ENCODE data around the gene CASQ2.

Gene CASQ2

DNA sequence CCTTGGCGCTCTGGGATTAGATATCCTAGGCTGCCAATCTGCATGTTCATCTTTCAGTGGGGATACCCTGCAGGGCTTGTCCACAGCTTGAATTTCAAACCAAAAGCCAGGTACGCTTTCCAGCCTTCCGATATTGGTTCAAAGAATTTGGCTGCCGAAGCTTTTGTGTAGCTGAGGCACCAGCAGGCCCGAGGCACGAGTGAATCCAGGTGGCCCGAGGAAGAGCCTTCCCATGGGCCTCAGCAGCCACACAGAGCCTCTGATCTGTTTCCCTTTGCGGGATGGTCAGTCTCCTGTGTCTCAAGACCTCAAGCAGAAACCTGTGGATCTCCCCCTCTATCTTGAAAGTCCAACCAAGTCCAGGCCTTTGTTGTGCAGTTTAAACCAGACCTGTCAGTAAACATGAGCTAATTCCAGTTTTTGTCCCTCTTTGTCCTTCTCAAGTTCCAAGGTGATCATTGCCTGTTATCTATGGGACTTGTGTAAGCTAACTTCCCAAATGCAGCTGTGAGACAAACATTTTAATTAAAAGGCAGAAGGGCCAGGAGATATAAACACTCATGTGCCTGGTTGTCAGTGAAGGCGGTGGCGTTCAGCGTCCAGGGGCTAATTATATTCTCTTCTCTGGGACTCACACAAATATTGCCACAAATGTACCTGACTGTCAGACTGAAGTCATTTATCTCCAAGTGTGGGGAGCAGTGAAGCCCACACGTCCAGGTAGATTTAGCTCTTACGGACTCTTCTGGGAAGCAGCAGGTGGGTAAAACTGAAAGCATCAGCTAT is 96.1 kb downstream of the CASQ2 start:
- Histone ChIP-seq H3K4me2 (ENCODE audit: low read depth, low read length) (no peak overlapping the region), H3K36me3 (replicated peaks; ENCODE audit: insufficient read depth, low read length) (no peaks in the 10 kb centered on the region), H3K4me1 (ENCODE audit: low read length) (0 out of 2 replicates have a peak, but pooled peaks cover 3% of the 10 kb centered on the region), H3F3A (ENCODE audit: insufficient read depth, low read length) (no peaks in the 10 kb centered on the region), H3K27ac (ENCODE audit: low read length) (no peak overlapping the region), H3K4me3 (ENCODE audit: low read length) (no peak overlapping the region), H3K9me2 (replicated peaks; ENCODE audit: insufficient read depth, low read length) (no peaks in the 10 kb centered on the region), H3K79me2 (ENCODE audit: low read length) (no peaks in the 10 kb centered on the region), H4K20me1 (ENCODE audit: insufficient read depth, low read length) (no peaks in the 10 kb centered on the region), H3K9ac (ENCODE audit: low read length) (no peak overlapping the region), H2AFZ (ENCODE audit: low read length) (no peak overlapping the region), H3K27me3 (replicated peaks; ENCODE audit: insufficient read depth, low read length) (no peaks in the 10 kb centered on the region), H3K9me3 (replicated peaks; ENCODE audit: insufficient read depth, low read length) (no peaks in the 10 kb centered on the region)
- no peak for TF ChIP-seq EZH2 (optimal IDR thresholded peaks at IDR 0.05; ENCODE audit: low read depth, low read length)
- TF ChIP-seq, protein P1, sequence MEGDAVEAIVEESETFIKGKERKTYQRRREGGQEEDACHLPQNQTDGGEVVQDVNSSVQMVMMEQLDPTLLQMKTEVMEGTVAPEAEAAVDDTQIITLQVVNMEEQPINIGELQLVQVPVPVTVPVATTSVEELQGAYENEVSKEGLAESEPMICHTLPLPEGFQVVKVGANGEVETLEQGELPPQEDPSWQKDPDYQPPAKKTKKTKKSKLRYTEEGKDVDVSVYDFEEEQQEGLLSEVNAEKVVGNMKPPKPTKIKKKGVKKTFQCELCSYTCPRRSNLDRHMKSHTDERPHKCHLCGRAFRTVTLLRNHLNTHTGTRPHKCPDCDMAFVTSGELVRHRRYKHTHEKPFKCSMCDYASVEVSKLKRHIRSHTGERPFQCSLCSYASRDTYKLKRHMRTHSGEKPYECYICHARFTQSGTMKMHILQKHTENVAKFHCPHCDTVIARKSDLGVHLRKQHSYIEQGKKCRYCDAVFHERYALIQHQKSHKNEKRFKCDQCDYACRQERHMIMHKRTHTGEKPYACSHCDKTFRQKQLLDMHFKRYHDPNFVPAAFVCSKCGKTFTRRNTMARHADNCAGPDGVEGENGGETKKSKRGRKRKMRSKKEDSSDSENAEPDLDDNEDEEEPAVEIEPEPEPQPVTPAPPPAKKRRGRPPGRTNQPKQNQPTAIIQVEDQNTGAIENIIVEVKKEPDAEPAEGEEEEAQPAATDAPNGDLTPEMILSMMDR (IDR thresholded peaks at IDR 0.05; ENCODE audit: low read length), result no peak
- no peak for TF ChIP-seq EZH2phosphoT487 (IDR thresholded peaks at IDR 0.05; ENCODE audit: low read length)
- no peak for DNase-seq

GRCh38 chr1:115671176-115671934 is 97.2 kb downstream of the CASQ2 start:
- no peak overlapping the region for H3K4me3 ChIP-seq (ENCODE audit: low read length)
- 0 out of 2 replicates have a peak, but pooled peaks cover 3% of the 10 kb centered on the region for H3K4me1 ChIP-seq (ENCODE audit: low read length)
- H3K27me3 ChIP-seq (replicated peaks; ENCODE audit: insufficient read depth, low read length), result no peaks in the 10 kb centered on the region
- H2AFZ ChIP-seq (ENCODE audit: low read length), result no peak overlapping the region
- H3K9ac ChIP-seq (ENCODE audit: low read length), result no peak overlapping the region
- no peak overlapping the region for H3K27ac ChIP-seq (ENCODE audit: low read length)
- no peaks in the 10 kb centered on the region for H3K9me3 ChIP-seq (replicated peaks; ENCODE audit: insufficient read depth, low read length)
- DNase-seq, result no peak
- H3F3A ChIP-seq (ENCODE audit: insufficient read depth, low read length), result no peaks in the 10 kb centered on the region
- H3K9me2 ChIP-seq (replicated peaks; ENCODE audit: insufficient read depth, low read length), result no peaks in the 10 kb centered on the region
- no peaks in the 10 kb centered on the region for H3K36me3 ChIP-seq (replicated peaks; ENCODE audit: insufficient read depth, low read length)
- no peaks in the 10 kb centered on the region for H4K20me1 ChIP-seq (ENCODE audit: insufficient read depth, low read length)
- no peak overlapping the region for H3K4me2 ChIP-seq (ENCODE audit: low read depth, low read length)
- H3K79me2 ChIP-seq (ENCODE audit: low read length), result no peaks in the 10 kb centered on the region
- no peak for TF ChIP-seq EZH2phosphoT487 (IDR thresholded peaks at IDR 0.05; ENCODE audit: low read length)
- no peak for TF ChIP-seq EZH2 (optimal IDR thresholded peaks at IDR 0.05; ENCODE audit: low read depth, low read length)
- TF ChIP-seq, protein P1 (IDR thresholded peaks at IDR 0.05; ENCODE audit: low read length), result no peak

DNA sequence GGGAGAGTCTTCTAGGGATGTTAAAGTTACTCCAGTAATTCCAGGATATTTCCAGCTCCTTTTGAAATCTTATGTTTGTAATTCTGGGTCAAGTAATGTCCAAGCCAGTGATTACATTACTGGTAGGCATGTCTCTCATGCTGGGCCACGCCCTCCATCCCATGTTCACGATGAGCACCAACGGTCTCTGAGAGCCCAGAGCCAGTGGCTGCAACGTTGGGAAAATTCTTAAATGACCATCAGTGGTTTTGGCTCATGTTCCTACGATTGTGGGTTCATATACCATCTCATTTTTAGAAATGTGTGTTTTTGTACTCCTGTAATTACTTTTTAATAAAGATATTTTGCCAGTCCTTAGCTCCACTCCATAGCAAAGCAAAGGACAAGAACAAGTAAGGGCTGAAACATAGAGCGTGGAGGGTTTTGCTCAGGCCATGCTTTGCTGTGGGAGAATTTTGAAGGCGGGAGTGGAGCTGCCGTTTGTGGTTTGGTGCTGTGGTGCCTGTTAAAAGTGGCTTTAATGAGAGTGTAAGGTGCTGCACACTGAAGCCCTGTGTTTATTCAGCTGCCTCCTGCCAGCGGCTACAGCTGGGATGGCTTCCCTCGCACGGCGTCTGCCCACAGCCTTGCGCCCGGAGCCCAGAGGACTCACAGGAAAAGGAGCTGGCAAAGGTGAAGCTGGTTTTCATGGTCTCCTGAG is 97.9 kb downstream of the CASQ2 start:
- Histone ChIP-seq H3K4me1 (ENCODE audit: low read length) (0 out of 2 replicates have a peak, but pooled peaks cover 3% of the 10 kb centered on the region), H3K9me2 (replicated peaks; ENCODE audit: insufficient read depth, low read length) (no peaks in the 10 kb centered on the region), H3K9ac (ENCODE audit: low read length) (no peak overlapping the region), H3K27ac (ENCODE audit: low read length) (no peak overlapping the region), H2AFZ (ENCODE audit: low read length) (no peak overlapping the region), H3F3A (ENCODE audit: insufficient read depth, low read length) (no peaks in the 10 kb centered on the region), H3K79me2 (ENCODE audit: low read length) (no peaks in the 10 kb centered on the region), H4K20me1 (ENCODE audit: insufficient read depth, low read length) (no peaks in the 10 kb centered on the region), H3K4me2 (ENCODE audit: low read depth, low read length) (no peak overlapping the region), H3K36me3 (replicated peaks; ENCODE audit: insufficient read depth, low read length) (no peaks in the 10 kb centered on the region), H3K4me3 (ENCODE audit: low read length) (no peak overlapping the region), H3K9me3 (replicated peaks; ENCODE audit: insufficient read depth, low read length) (no peaks in the 10 kb centered on the region), H3K27me3 (replicated peaks; ENCODE audit: insufficient read depth, low read length) (no peaks in the 10 kb centered on the region)
- TF ChIP-seq EZH2phosphoT487 (IDR thresholded peaks at IDR 0.05; ENCODE audit: low read length), result no peak
- TF ChIP-seq, protein P1 (IDR thresholded peaks at IDR 0.05; ENCODE audit: low read length), result no peak
- no peak for DNase-seq

All from MM.1S (cell line).